ENCODE results near the gene MTMR2. TPM values are rescaled to one million over a fixed set of nuclear protein-coding genes. Genes with fewer than 3 reads are reported as not detected.

MTMR2 gene
- total RNA-seq, 1 donor from 2014 or later = 34.6 TPM

- Mint-ChIP-seq H3K36me3 (peaks cover 4% of the 10 kb centered on the region), H3K4me1 (no peaks in the 10 kb centered on the region), H3K9me3 (peaks cover 34% of the 10 kb centered on the region), H3K4me3 (no peak overlapping the region), H3K27me3 (ENCODE audit: low read depth) (no peaks in the 10 kb centered on the region), H3K27ac (no peak overlapping the region)
- TF ChIP-seq, protein P1, sequence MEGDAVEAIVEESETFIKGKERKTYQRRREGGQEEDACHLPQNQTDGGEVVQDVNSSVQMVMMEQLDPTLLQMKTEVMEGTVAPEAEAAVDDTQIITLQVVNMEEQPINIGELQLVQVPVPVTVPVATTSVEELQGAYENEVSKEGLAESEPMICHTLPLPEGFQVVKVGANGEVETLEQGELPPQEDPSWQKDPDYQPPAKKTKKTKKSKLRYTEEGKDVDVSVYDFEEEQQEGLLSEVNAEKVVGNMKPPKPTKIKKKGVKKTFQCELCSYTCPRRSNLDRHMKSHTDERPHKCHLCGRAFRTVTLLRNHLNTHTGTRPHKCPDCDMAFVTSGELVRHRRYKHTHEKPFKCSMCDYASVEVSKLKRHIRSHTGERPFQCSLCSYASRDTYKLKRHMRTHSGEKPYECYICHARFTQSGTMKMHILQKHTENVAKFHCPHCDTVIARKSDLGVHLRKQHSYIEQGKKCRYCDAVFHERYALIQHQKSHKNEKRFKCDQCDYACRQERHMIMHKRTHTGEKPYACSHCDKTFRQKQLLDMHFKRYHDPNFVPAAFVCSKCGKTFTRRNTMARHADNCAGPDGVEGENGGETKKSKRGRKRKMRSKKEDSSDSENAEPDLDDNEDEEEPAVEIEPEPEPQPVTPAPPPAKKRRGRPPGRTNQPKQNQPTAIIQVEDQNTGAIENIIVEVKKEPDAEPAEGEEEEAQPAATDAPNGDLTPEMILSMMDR (IDR thresholded peaks at IDR 0.05; ENCODE audit: unreplicated experiment) = no peak
- no peak for DNase-seq (ENCODE audit: low spot score in 2 of 2, unreplicated experiment in 2 of 2)
Measured at GRCh38 chr11:95933594-95933993, 9.7 kb upstream of the MTMR2 start.

DNA sequence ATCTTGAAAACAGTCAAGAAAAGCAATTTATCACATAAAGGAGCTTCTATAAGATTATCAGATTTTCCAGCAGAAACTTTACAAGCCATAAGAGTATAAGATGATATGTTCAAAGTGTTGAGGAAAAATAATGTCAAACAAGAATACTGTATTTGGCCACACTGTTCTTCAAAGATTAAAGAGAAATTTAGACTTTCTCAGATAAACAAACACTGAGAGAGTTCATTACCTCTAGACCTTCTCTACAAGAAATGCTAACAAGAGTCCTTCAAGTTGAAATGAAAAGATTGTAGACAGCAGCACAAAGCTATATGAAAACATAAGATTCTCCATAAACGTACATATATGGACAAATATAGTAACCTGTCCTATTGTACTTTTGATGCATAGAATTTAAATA, 8.0 kb upstream of the MTMR2 start:
- Mint-ChIP-seq H3K4me1 (no peaks in the 10 kb centered on the region), H3K27ac (no peak overlapping the region), H3K4me3 (no peak overlapping the region), H3K27me3 (ENCODE audit: low read depth) (no peaks in the 10 kb centered on the region), H3K36me3 (peaks cover 4% of the 10 kb centered on the region), H3K9me3 (peaks cover 21% of the 10 kb centered on the region)
- DNase-seq (ENCODE audit: low spot score in 2 of 2, unreplicated experiment in 2 of 2) = no peak
- TF ChIP-seq, protein P1 (IDR thresholded peaks at IDR 0.05; ENCODE audit: unreplicated experiment) = no peak

DNA sequence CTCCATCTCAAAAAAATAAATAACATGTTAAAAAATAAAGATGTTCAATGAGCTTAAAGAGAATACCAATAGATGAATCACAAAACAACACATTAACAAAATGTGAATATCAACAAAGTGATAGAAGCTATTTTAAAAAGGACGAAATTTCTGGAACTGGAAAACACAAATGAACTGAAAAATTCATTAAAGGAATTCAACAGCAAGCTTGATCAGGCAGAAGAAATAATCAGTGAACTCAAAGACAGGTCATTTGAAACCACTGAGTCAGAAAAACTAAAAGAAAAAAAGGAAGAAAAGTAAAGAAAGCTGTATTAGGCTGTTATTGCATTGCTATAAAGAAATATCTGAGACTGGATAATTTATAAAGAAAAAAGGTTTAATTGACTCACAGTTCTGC, 7.0 kb upstream of the MTMR2 start:
- no peaks in the 10 kb centered on the region for H3K27me3 Mint-ChIP-seq (ENCODE audit: low read depth)
- H3K4me3 Mint-ChIP-seq = no peak overlapping the region
- TF ChIP-seq, protein P1 (IDR thresholded peaks at IDR 0.05; ENCODE audit: unreplicated experiment) = no peak
- H3K4me1 Mint-ChIP-seq = no peaks in the 10 kb centered on the region
- no peak for DNase-seq (ENCODE audit: low spot score in 2 of 2, unreplicated experiment in 2 of 2)
- peaks cover 20% of the 10 kb centered on the region for H3K9me3 Mint-ChIP-seq
- H3K36me3 Mint-ChIP-seq = peaks cover 4% of the 10 kb centered on the region
- no peak overlapping the region for H3K27ac Mint-ChIP-seq

DNA sequence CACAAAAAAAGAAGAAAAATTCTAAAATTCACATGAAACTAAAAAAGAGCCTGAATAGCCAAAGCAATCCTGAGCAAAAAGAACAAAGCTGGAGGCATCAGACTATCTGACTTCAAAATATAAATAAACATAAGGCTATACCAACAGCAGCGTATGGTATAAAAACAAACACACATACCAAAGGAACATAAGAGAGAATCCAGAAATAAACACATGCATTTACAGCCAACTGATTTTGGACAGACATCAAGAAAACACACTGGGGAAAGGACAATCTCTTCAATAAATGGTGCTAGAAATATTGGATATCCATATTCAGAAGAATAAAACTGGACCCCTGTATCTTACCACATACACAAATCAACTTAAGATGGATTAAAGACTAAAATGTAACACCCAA, 2.8 kb upstream of the MTMR2 start:
- H3K9me3 Mint-ChIP-seq = peaks cover 9% of the 10 kb centered on the region
- no peaks in the 10 kb centered on the region for H3K27me3 Mint-ChIP-seq (ENCODE audit: low read depth)
- TF ChIP-seq, protein P1 (IDR thresholded peaks at IDR 0.05; ENCODE audit: unreplicated experiment) = no peak
- no peak overlapping the region for H3K4me3 Mint-ChIP-seq
- no peak for DNase-seq (ENCODE audit: low spot score in 2 of 2, unreplicated experiment in 2 of 2)
- peaks cover 26% of the 10 kb centered on the region for H3K4me1 Mint-ChIP-seq
- no peak overlapping the region for H3K27ac Mint-ChIP-seq
- peaks cover 4% of the 10 kb centered on the region for H3K36me3 Mint-ChIP-seq

DNA sequence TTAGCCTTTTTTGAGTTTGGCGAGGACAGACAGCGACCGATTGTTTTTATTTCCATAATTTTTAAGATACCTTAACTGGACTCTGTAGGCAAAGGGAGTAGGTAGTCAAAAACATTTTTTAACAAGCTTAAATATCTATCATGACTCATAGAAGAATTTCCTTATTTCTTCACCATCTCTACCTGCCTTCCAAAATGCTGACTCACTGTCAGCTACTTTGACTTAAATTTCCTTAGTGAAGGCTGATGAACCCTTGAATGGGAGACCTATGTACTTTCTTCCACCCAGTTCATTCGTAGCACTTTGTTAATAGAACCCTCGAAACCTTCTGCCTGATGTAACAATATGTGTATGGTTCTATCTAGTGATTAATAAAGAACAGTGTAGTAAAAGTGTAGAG, 1.1 kb upstream of the MTMR2 start:
- no peaks in the 10 kb centered on the region for H3K27me3 Mint-ChIP-seq (ENCODE audit: low read depth)
- no peak for DNase-seq (ENCODE audit: low spot score in 2 of 2, unreplicated experiment in 2 of 2)
- H3K27ac Mint-ChIP-seq = peak overlapping the region; percentile 80
- H3K9me3 Mint-ChIP-seq = no peaks in the 10 kb centered on the region
- TF ChIP-seq, protein P1 (IDR thresholded peaks at IDR 0.05; ENCODE audit: unreplicated experiment) = no peak
- H3K4me3 Mint-ChIP-seq = peak overlapping the region; percentile 46
- peaks cover 28% of the 10 kb centered on the region for H3K4me1 Mint-ChIP-seq
- H3K36me3 Mint-ChIP-seq = no peaks in the 10 kb centered on the region

- H3K27me3 Mint-ChIP-seq (ENCODE audit: low read depth) = no peaks in the 10 kb centered on the region
- peak overlapping the region; percentile 98 for H3K27ac Mint-ChIP-seq
- DNase-seq (ENCODE audit: low spot score in 2 of 2, unreplicated experiment in 2 of 2) = no peak
- TF ChIP-seq, protein P1 (IDR thresholded peaks at IDR 0.05; ENCODE audit: unreplicated experiment) = no peak
- no peaks in the 10 kb centered on the region for H3K36me3 Mint-ChIP-seq
- peaks cover 28% of the 10 kb centered on the region for H3K4me1 Mint-ChIP-seq
- no peaks in the 10 kb centered on the region for H3K9me3 Mint-ChIP-seq
- peak overlapping the region; percentile 94 for H3K4me3 Mint-ChIP-seq
Measured at GRCh38 chr11:95924414-95924760, 480 bp upstream of the MTMR2 start.
